ENCODE data around the gene ZDHHC4.

DNA sequence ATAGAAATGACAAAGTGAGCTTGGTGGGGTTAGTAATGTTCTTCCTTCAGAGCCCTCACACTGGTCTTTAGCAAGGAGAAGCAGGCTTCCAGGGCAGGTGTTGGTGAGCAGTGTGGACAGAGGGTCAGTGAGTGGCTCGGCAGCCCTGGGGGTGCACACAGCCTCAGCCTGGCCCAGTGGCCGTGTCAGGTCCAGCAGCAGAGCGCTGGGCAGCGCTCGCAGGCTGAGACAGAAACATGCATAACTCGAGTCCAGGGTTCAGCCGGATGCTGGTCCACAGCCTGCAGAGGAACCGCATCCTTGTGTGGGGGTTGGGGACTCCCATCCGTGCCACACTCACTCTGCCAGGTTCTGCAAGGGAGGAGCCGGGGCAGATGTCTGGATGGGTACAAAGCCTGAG lies 27.2 kb downstream of the ZDHHC4 start:
- TF ChIP-seq NR3C1 (IDR thresholded peaks at IDR 0.05): no peak
- TF ChIP-seq, protein P1, sequence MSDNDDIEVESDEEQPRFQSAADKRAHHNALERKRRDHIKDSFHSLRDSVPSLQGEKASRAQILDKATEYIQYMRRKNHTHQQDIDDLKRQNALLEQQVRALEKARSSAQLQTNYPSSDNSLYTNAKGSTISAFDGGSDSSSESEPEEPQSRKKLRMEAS (IDR thresholded peaks at IDR 0.05): no peak
- TF ChIP-seq, protein P2, sequence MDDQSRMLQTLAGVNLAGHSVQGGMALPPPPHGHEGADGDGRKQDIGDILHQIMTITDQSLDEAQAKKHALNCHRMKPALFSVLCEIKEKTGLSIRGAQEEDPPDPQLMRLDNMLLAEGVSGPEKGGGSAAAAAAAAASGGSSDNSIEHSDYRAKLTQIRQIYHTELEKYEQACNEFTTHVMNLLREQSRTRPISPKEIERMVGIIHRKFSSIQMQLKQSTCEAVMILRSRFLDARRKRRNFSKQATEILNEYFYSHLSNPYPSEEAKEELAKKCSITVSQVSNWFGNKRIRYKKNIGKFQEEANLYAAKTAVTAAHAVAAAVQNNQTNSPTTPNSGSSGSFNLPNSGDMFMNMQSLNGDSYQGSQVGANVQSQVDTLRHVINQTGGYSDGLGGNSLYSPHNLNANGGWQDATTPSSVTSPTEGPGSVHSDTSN (IDR thresholded peaks at IDR 0.05): no peak
- TF ChIP-seq, protein P3, sequence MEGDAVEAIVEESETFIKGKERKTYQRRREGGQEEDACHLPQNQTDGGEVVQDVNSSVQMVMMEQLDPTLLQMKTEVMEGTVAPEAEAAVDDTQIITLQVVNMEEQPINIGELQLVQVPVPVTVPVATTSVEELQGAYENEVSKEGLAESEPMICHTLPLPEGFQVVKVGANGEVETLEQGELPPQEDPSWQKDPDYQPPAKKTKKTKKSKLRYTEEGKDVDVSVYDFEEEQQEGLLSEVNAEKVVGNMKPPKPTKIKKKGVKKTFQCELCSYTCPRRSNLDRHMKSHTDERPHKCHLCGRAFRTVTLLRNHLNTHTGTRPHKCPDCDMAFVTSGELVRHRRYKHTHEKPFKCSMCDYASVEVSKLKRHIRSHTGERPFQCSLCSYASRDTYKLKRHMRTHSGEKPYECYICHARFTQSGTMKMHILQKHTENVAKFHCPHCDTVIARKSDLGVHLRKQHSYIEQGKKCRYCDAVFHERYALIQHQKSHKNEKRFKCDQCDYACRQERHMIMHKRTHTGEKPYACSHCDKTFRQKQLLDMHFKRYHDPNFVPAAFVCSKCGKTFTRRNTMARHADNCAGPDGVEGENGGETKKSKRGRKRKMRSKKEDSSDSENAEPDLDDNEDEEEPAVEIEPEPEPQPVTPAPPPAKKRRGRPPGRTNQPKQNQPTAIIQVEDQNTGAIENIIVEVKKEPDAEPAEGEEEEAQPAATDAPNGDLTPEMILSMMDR (IDR thresholded peaks at IDR 0.05): no peak
- TF ChIP-seq, protein P4, sequence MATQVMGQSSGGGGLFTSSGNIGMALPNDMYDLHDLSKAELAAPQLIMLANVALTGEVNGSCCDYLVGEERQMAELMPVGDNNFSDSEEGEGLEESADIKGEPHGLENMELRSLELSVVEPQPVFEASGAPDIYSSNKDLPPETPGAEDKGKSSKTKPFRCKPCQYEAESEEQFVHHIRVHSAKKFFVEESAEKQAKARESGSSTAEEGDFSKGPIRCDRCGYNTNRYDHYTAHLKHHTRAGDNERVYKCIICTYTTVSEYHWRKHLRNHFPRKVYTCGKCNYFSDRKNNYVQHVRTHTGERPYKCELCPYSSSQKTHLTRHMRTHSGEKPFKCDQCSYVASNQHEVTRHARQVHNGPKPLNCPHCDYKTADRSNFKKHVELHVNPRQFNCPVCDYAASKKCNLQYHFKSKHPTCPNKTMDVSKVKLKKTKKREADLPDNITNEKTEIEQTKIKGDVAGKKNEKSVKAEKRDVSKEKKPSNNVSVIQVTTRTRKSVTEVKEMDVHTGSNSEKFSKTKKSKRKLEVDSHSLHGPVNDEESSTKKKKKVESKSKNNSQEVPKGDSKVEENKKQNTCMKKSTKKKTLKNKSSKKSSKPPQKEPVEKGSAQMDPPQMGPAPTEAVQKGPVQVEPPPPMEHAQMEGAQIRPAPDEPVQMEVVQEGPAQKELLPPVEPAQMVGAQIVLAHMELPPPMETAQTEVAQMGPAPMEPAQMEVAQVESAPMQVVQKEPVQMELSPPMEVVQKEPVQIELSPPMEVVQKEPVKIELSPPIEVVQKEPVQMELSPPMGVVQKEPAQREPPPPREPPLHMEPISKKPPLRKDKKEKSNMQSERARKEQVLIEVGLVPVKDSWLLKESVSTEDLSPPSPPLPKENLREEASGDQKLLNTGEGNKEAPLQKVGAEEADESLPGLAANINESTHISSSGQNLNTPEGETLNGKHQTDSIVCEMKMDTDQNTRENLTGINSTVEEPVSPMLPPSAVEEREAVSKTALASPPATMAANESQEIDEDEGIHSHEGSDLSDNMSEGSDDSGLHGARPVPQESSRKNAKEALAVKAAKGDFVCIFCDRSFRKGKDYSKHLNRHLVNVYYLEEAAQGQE (IDR thresholded peaks at IDR 0.05): no peak
- TF ChIP-seq JUNB (IDR thresholded peaks at IDR 0.05): no peak
- no peak for TF ChIP-seq RCOR1 (IDR thresholded peaks at IDR 0.05; ENCODE audit: low read depth, low read length)
- no peak for TF ChIP-seq EP300 (IDR thresholded peaks at IDR 0.05)

Measured in A549 (cell line).